GM15510 (cell line): ENCODE results near the gene TWF1.

Experiments used
- POLR2A ChIP-seq: IDR thresholded peaks from 3 replicates; pipeline ENCODE4 v1.6.1; 2011; ENCODE audit warnings: borderline replicate concordance; ENCODE audit not compliant: insufficient read length; ENCODE audit errors: extremely low read depth

The TWF1 gene

DNA sequence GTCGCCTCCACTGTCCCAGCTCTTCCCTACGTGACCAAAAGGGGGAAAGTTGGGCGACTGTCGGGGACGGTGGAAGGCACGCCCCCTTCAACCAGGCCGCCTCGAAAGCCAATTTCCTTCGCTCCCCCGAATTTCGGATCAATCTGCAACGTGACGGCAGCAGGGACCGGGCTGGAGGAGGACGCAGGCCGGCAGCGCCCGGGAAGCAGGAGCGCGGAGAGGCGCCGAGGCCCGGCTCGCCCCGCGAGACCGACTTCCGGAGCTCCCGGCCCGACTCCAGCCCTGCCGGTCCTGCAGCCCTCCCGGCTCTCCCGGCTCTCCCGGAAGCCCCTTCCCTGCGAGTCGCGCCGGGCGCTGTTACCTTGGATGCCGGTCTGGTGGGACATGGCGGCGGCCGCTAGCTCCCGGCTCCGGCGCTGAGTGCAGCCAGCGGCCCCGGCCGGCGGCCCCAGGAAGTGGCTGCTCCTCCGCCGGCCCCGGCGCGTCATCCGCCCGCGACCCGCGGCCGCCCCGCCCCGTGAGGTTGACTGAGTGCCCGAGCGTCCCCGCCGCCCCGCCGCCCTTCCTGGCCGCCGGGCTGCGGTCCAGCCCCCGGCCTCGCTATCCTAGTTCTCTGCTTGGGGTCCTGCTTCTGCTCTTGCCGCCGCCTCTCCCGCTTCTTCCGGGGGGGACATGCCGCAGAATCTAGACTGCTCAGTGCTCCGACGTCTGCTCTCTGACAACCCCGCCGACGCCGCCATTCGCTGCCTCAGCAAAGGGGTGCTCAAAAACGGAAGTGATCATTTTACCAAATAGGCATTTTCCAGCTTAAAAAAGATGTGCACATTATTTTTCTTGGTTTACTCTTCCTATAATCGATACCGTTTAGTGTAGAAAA lies at the start of gene TWF1:
Gene TWF1 (minus strand): TSS at position 458 of the 877 bp plus-strand sequence. CDS start 72 bp downstream, at position 386.
- peak; percentile 96 for TF ChIP-seq POLR2A

DNA sequence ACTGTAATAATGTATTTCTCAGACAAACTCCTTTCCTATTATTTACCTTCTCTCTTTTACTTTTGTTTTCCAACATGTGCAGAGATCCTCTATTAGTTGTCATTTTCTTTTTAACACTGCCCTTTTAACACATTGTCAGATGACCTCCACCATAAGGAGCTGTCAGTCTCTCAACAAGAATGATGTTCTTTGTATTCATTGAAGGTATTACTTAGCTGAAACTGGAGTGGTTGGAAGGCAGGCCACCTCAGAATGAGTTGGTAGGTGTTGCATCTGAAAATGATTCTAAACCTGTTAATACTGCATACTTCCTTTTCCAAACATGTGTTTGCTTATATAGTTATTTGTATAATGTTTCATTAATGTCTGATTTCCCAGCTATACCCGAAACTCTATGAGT lies 46.6 kb upstream of the TWF1 start:
- TF ChIP-seq POLR2A, result no peak

DNA sequence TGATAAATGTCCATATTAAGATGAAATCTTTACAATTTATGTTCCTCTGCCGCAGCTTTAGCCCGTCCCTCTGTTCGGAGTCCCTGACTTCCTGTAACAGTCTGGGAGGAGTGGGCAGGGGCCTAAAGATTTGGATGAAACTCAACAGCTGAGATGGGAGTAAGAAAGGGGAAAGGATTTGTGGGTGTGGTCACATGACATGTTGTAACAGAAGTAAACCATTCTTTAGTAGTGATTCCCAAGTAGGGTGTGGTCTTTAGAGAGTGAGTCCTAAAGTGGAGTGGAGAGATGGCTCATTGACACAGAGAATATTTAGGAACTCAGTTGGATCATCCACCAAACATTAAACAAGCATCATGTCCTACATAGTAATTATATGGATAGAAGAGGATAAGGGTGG lies 42.7 kb upstream of the TWF1 start:
- no peak for TF ChIP-seq POLR2A

DNA sequence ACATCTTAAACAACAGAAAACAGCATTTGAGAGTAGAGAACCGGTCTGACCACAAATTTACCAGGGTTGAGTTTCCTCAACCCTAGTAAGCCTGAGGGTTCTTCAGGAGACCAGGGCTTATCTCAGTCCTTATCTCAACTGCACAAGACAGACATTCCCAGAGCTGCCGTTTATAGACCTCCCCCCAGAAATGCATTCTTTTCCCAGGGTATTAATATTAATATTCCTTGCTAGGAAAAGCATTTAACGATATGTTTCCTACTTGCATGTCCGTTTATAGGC lies 42.0 kb upstream of the TWF1 start:
- no peak for TF ChIP-seq POLR2A

DNA sequence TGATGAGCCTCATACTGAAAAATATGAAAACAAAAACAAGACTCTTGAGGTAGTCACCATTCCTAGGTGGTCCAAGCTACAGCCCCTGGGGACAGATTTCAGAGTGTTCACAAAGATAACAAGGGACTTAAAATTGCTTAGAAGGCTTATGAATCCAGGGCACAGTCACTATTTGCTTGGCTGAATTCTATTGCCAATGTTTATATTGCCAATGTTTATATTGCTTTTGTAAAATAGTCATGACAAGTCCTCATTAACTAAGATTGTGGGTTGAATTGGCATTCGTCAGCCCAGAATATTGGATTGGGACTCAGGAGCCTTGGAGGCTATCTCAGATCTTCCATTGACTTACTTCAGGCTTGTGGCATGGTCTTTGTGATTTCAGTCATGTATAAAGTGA lies 36.1 kb upstream of the TWF1 start:
- TF ChIP-seq POLR2A, result no peak

DNA sequence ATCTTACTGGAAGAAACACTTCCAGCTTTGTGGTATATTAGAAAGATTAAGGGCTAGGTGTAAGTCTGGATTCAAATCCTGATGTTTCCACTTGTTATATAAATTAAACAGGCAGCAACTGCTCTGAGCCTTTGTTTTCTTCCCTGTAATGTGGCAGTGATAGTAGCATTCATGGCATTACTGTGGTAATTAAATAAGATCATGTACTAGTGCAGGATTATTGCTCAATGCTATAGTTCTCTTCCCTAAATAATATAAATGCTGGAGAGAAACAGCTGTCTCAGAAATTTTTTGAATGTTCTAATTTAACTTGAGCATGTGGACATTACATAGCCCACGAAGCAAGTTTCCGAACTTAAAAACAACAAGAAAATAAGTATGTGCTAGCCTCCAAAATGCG lies 35.1 kb upstream of the TWF1 start:
- no peak for TF ChIP-seq POLR2A

DNA sequence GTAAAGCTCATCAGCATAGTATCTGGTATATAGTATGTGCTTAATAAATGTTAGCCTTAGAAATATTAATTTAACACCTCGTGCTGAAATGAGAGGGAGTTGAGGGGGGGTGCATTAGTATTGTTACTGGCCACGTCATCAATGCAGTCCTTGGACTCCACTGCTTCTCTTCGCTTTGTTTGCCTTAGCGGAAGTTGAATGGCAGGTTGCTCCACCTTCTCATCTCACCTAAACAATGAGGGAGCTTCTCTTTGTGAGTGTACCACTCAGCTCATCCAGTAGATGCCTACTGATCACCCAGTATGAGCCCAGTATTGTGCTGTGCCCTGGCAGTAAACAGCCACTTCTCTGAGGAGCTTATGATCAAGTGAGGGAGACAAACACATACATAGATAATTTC lies 34.2 kb upstream of the TWF1 start:
- TF ChIP-seq POLR2A, result no peak

DNA sequence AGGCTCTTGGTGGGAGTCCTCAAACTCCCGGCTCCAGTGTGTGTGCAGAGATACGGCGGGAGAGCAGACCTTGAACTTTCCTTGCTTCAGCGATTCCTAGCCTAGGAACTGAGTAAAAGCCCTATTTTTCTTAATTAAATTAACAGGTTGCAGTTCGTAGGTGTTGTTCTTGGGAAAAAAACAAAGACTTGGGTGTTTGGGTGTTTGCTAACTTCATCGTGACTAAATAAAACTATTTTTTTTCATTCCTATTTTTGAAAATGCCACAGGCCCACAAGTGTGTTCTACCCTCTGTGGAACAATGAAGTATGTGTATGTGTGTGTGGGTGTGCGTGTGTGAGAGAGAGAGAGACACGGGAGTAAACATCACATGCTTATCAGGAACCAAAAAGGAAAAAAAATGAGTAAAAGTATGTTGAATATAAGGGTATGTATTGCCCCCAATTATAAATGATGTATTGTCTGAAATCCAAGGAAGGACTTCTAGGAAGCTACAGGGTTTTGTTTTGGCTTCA lies 30.4 kb upstream of the TWF1 start:
- no peak for TF ChIP-seq POLR2A

DNA sequence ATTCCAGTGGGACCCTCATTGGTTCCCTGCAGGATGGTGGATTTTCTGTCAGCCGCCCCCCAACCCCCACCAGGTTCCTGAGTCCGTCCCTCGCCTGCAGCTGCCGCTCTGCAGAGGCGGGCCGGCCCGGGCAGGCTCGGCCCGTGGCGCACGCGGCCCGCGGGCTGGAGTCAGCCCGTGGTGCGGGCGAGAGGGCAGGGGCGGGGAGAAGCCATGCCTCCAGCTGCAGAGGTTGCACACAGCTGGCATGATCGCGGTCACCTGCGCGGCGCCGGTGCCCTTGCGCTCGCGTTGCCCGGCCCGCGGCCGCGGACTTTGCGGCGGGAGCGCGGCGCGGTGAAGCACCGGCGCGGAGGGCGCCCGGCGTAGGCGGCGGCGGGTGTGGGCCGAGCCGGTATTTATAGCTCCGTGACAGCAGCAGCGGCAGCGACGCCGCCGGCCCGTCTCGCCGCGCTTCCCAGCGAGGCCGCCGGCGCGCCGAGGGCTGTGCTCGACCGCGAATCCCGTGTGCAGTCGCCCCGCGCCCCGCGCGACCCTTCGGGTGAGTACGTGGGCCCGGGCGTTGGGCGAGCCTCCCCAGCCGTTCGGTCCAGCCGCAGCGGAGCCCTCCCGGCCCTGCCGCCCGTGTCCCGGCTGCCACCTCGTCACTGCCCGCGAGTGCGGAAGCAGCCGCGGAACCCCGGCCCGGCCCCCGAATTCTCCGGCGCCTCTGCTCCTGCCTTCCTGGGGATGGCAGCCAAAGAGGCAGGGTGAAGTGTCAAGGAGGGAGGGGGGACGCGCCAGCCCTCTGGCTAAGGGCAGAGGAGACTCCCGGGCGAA lies 29.7 kb upstream of the TWF1 start, which contains the start of gene TMEM117:
Gene TMEM117 (plus strand): TSS at position 426 of the 819 bp plus-strand sequence.
- TF ChIP-seq POLR2A, result peak; percentile 62

DNA sequence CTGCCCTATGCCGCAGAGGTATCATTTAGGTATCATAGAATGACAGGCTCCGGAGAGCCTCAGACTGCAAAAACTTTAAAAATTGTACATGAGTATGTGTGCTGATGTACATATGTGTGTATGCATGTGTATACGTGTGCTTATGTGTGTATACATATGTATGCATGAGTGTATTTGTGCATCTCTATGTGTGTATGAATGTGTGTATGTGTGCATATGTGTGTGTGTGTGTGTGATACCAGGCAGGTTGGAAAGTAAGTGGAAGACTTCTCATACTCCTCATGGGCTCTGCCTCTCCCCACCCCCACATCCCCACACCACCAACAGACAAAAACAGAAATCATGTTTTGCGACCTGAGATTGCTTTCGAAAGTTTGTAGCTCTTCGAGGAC lies 29.1 kb upstream of the TWF1 start:
- TF ChIP-seq POLR2A, result no peak

DNA sequence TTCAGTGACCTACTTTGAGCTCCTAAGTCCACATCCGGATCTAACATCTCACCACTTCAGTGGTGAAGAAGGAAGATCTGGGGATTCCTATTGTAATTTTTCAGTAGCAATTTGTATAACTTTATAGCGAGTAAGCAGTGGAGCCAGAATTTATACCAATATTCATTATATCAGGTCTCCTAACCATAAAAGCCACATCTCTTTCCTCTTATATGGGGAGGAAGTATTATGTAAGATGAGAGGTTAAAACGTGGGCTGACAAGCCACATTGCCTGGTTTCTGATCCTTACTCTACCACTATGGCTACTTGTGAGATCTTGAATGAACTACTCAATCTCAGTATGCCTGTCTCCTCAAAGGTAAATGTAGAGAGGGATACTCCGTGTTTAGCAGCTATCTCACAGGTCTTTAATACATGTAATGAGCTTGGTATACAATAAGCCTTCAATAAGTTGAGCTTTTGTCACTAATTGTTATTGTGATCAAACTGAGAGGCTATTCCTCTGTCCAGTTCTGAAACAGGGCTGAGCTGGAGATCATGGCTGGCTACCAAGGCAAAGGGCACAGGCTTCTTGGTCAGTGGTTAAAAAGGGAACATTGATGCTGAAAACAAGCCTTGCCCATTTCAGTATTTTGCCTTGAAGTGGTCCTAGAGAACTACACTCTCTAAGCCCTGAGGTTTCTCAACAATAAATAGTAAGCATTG lies 26.5 kb upstream of the TWF1 start:
- no peak for TF ChIP-seq POLR2A

DNA sequence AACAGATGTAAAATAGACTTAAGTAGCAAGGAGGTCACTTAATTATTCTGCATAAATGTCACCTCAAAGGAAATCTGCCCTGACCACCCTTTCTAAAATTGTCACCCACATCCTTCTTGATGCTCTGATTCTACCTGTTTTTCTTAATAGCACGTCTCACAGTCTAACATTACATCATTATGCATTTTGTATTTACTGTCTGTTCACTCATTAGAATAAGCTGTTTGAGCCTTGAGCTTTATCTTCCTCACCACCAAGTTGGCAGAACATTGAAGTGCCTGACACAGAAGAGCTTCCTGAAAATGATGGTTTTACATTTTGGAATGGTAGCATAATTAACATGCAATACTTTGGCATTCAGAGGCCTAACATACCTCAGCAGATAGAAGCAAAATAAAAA lies 21.0 kb upstream of the TWF1 start:
- TF ChIP-seq POLR2A, result no peak

DNA sequence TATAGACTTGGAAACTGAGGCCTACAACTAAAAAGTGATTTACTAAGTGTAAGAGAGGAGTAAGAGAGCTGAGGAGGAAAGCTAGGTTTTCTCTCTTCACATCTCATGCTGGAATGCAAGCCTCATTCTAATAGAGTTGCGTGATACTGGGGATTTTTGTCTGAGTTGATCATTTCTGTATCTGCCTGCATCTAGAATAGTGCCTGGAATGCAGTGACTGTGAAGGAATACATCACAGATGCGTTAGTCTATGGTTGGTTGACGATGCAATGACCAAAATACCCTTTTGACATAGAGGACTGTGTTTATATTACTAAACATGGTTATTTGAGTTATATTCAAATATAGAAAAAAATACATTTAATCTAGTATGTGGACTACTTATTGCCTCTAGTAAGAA lies 20.6 kb upstream of the TWF1 start:
- TF ChIP-seq POLR2A, result no peak

DNA sequence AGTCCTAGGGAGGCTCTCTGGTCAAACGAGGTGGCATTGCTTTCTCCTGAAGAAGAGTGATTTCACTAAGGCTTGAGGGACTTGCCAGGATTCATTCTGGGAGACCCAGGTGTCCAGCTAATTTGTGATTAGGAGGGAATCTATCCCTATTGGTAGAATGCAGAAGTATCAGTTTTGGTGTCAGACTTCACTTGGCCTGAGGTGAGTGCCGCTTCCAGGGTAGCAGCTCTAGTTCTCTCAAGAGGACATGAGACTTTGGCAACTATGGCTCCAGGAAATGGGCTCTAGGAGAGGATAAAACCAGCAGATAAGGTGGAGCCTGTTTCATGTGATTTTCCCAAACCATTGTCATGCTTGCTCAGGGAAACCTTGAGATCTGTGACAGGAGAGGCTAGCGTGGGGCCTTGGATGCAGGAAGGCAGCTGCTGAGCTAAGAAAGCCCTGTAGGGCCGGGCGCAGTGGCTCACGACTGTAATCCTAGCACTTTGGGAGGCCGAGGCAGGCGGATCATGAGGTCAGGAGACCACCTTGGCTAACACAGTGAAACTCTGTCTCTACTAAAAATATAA lies 18.2 kb upstream of the TWF1 start:
- no peak for TF ChIP-seq POLR2A

DNA sequence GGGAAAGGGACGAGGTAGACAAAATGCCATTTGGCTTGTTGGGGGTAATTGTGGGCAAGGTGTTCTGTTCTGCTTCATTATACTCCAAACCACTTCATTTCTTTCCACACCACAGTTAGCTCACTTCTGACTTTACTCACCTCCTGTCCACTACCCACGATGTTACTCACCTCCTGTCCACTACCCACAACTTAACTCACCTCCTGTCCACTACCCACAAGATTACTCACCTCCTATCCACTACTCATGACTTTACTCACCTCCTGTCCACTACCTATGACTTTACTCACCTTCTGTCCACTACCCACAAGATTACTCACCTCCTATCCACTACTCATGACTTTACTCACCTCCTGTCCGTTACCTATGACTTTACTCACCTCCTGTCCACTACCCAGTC lies 10.1 kb upstream of the TWF1 start:
- no peak for TF ChIP-seq POLR2A

DNA sequence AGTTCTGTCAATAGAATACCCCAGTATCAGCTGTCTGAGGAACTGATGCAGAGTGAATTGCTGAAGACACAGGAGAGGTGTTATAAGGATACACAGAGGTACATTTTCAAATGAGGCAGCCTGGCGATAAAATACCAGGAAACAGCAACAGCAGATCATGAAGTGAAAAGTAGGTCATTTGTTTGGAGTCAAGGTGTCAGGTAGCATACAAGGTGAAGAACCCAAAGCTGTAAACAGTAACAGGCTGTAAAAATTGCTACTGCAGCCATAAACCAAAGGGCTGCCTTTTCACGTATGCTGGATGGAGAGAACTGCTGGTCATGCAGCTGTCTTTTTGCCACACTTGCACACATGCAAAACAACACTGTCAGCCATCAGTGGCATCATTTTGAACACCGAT lies 9.3 kb upstream of the TWF1 start:
- TF ChIP-seq POLR2A, result no peak

DNA sequence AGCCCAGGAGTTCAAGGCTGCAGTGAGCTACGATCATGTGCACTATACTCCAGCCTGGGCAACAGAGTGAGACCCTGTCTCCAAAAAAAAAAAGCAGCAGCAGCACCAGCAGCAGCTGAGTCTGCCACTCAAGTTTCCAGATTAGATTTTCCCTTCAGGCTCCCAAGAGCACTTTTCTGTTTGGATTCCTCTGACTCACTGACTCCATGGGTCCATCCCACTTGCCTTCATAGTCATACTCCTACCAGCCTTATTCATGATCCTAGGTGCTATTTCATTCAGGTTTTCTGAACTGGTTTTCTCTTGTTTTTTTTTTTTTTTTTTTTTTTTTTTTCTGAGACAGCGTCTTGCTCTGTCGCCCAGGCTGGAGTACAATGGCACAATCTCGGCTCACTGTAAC lies 6.8 kb upstream of the TWF1 start:
- TF ChIP-seq POLR2A, result no peak
